Endothelial cell (in vitro differentiated cells): ENCODE results near the gene EXT2. TPM values are rescaled to one million over a fixed set of nuclear protein-coding genes. Genes with fewer than 3 reads are reported as not detected.

ENCODE experiments used
- DNase-seq: peaks from one replicate; pipeline ENCODE4 v3.0.0; 2021; ENCODE audit warnings: low spot score
- H3K27ac Mint-ChIP-seq: one replicate; pipeline ENCODE4 v1.8.0; 2021; ENCODE audit warnings: mixed read lengths, inconsistent platforms; ENCODE audit not compliant: unreplicated experiment
- H3K27me3 Mint-ChIP-seq: one replicate; pipeline ENCODE4 v1.8.0; 2021; ENCODE audit warnings: mild to moderate bottlenecking, moderate library complexity, mixed read lengths, inconsistent platforms; ENCODE audit not compliant: unreplicated experiment
- H3K36me3 Mint-ChIP-seq: one replicate; pipeline ENCODE4 v1.8.0; 2021; ENCODE audit warnings: mild to moderate bottlenecking, low read depth, mixed read lengths, inconsistent platforms; ENCODE audit not compliant: unreplicated experiment
- H3K4me1 Mint-ChIP-seq: one replicate; pipeline ENCODE4 v1.8.0; 2021; ENCODE audit warnings: mild to moderate bottlenecking, mixed read lengths, inconsistent platforms; ENCODE audit not compliant: unreplicated experiment
- H3K4me3 Mint-ChIP-seq: one replicate; pipeline ENCODE4 v1.8.0; 2021; ENCODE audit warnings: mild to moderate bottlenecking, mixed read lengths, inconsistent platforms; ENCODE audit not compliant: unreplicated experiment
- H3K9me3 Mint-ChIP-seq: one replicate; pipeline ENCODE4 v1.8.0; 2021; ENCODE audit warnings: mixed read lengths, inconsistent platforms; ENCODE audit not compliant: unreplicated experiment
- CTCF ChIP-seq: fragments of 200-600 bp; sonication (generic); IDR thresholded peaks from one replicate; pipeline ENCODE4 v1.5.0; 2021; ENCODE audit warnings: antibody characterized with exemption; ENCODE audit not compliant: unreplicated experiment
- total RNA-seq: library from RNA; stranded (reverse); fragmentation: NEBNext Ultra II Directional; extraction: Animal tissue kit (Norgen Biotek cat#: 25700); gene quantifications from one replicate; pipeline ENCODE4 v1.2.1, GENCODE V29; 2021; ENCODE audit not compliant: unreplicated experiment

EXT2 gene
- total RNA-seq, 1 donor from 2014 or later: 96.8 TPM

- Mint-ChIP-seq H3K4me1 (peaks cover 15% of the 10 kb centered on the region), H3K9me3 (no peaks in the 10 kb centered on the region), H3K27ac (no peak overlapping the region), H3K36me3 (peaks cover 38% of the 10 kb centered on the region), H3K27me3 (peaks cover 2% of the 10 kb centered on the region), H3K4me3 (no peak overlapping the region)
- no peak for TF ChIP-seq CTCF
- DNase-seq: no peak
These were observed 17.5 kb downstream of the EXT2 start for GRCh38 chr11:44113018-44113417.

- no peak for TF ChIP-seq CTCF
- peaks cover 15% of the 10 kb centered on the region for H3K4me1 Mint-ChIP-seq
- H3K27me3 Mint-ChIP-seq: peaks cover 2% of the 10 kb centered on the region
- H3K27ac Mint-ChIP-seq: no peak overlapping the region
- no peaks in the 10 kb centered on the region for H3K9me3 Mint-ChIP-seq
- no peak overlapping the region for H3K4me3 Mint-ChIP-seq
- peaks cover 37% of the 10 kb centered on the region for H3K36me3 Mint-ChIP-seq
- DNase-seq: no peak
These were observed 18.1 kb downstream of the EXT2 start for GRCh38 chr11:44113572-44113971.

- Mint-ChIP-seq H3K4me3 (no peak overlapping the region), H3K36me3 (peaks cover 45% of the 10 kb centered on the region), H3K27me3 (peaks cover 2% of the 10 kb centered on the region), H3K27ac (no peak overlapping the region), H3K4me1 (peaks cover 10% of the 10 kb centered on the region), H3K9me3 (no peaks in the 10 kb centered on the region)
- DNase-seq: no peak
- no peak for TF ChIP-seq CTCF
These were observed 20.9 kb downstream of the EXT2 start for GRCh38 chr11:44116234-44116830.

- Mint-ChIP-seq H3K4me3 (no peak overlapping the region), H3K4me1 (no peaks in the 10 kb centered on the region), H3K36me3 (peaks cover 28% of the 10 kb centered on the region)
These were observed 24.7 kb downstream of the EXT2 start for GRCh38 chr11:44120169-44120568.

GRCh38 chr11:44125598-44125997 is 30.1 kb downstream of the EXT2 start:
- TF ChIP-seq CTCF: no peak
- H3K4me1 Mint-ChIP-seq: peaks cover 2% of the 10 kb centered on the region
- no peaks in the 10 kb centered on the region for H3K9me3 Mint-ChIP-seq
- H3K36me3 Mint-ChIP-seq: peaks cover 41% of the 10 kb centered on the region
- DNase-seq: no peak
- no peaks in the 10 kb centered on the region for H3K27me3 Mint-ChIP-seq
- no peak overlapping the region for H3K27ac Mint-ChIP-seq
- no peak overlapping the region for H3K4me3 Mint-ChIP-seq

More at GRCh38 chr11:44120169-44120568, 24.7 kb downstream of the EXT2 start:
- Mint-ChIP-seq H3K27me3 (no peaks in the 10 kb centered on the region), H3K27ac (no peak overlapping the region), H3K9me3 (no peaks in the 10 kb centered on the region)
- no peak for TF ChIP-seq CTCF
- DNase-seq: peak; percentile 10
